Measurements from ENCODE around the gene CDCA4. TPM values are rescaled to one million over a fixed set of nuclear protein-coding genes. Genes with fewer than 3 reads are reported as not detected.
A peak's percentile ranks its signal among the peaks of the same experiment; 100 is the strongest.

The CDCA4 gene
- total RNA-seq, 4 donors from 2014 or later, result 5.3 to 8.0 (median 6.4) TPM

- DNase-seq (ENCODE audit: low spot score) (no peak), ATAC-seq (ENCODE audit: low FRiP score) (peak; percentile 37)
- TF ChIP-seq, protein P1, sequence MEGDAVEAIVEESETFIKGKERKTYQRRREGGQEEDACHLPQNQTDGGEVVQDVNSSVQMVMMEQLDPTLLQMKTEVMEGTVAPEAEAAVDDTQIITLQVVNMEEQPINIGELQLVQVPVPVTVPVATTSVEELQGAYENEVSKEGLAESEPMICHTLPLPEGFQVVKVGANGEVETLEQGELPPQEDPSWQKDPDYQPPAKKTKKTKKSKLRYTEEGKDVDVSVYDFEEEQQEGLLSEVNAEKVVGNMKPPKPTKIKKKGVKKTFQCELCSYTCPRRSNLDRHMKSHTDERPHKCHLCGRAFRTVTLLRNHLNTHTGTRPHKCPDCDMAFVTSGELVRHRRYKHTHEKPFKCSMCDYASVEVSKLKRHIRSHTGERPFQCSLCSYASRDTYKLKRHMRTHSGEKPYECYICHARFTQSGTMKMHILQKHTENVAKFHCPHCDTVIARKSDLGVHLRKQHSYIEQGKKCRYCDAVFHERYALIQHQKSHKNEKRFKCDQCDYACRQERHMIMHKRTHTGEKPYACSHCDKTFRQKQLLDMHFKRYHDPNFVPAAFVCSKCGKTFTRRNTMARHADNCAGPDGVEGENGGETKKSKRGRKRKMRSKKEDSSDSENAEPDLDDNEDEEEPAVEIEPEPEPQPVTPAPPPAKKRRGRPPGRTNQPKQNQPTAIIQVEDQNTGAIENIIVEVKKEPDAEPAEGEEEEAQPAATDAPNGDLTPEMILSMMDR (IDR thresholded peaks at IDR 0.05), result no peak
Observed at GRCh38 chr14:104979758-104980610, 40.9 kb downstream of the CDCA4 start.

DNA sequence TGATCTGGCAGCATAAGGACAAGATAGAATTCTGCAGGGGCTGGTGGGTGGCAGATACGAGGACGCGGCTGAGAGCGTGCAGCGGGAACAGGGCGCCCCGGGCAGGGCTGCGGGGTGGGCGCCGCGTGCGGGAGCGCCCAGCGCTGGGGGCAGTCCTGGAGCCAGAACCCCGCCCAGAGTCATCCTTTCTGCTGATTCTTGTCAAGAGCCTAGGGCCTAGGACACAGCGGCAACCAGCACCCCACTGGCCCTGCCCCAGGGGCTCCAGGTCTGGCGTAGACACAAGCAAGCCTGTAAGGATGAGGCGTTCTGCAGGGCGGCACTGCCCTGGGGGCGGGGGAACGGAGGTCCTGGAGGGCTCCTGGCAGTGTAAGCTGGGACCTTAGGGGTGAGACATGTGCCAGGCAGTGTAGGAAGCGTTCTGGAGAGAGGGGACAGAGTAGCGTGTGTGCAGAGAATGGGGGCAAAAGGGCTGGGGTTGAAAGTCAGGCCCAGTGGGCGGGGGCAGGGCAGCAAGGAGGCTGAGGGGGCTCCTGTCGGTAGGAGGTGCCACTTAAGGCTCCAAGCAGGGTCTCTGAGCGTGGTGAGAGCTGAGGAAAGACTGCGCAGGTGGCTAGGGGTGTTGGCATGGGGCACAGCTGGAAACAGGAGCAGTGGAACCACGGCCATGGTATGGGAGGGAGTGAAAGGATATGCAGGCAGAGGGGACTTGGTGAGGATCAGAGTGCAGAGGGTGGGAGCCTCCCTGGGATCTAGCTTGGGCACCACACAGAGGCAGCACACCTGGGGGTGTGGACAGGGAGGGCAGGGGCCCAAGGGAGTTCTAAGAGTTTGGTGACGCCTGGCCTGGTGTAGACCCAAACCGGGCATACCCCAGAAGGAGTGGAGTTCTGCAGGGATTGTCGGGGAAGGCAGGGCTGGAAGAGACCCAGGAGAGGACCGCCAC is 41.9 kb downstream of the CDCA4 start:
- no peak for DNase-seq (ENCODE audit: low spot score)
- ATAC-seq (ENCODE audit: low FRiP score), result no peak
- TF ChIP-seq, protein P1 (IDR thresholded peaks at IDR 0.05), result no peak

DNA sequence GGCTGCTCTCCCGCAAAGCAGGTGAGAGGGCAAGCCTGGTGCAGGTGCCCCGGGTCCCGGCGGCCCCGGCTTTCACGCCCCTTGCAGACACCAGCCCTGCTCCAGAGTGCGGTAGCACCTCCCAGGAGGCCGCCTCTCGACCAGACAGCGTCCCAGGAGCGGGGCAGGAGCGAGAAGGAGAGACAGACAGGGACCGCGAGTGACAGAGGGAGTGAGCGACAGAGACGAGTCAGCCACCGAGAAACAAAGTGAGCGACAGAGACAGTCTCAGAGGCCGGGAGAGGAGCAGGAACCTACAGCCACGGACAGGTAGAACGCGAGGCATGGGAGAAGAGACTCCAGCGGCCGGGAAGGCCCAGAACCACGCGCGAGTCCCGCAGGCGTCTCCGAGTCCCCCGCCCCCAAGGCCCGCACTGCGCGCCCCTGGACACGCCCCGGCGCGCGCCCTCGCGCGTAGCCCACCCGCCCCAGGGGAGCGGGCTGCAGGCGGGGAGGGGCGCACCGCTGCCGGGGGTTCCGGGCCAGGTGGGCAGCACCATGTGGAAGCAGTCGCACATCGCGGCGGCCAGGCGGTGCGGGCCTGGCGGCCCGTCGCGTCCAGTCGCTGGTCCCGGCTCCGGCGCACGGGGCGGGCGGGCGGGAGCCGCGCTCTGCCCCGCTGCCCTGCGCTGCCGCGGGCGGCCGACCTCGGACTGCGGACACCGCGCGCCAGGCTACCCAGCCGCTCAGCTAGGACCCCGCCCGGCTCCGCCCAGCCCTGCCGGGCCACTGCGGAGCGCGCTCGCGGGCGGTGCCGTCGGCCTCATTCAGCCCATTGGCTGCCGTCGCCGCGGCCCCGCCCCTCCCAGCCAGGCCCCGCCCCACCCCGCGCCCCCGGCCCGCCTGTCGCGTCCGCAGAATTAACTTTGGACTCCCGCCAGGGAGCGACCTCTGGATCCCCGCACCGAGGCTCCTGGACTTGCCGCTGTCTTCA is 42.9 kb downstream of the CDCA4 start, which contains the start of gene AHNAK2:
AHNAK2 (minus strand) TSS at position 694 of the 973 bp plus-strand sequence; CDS start at position 557, 137 bp downstream.
- TF ChIP-seq, protein P1 (IDR thresholded peaks at IDR 0.05), result no peak
- DNase-seq (ENCODE audit: low spot score) (no peak), ATAC-seq (ENCODE audit: low FRiP score) (peak; percentile 66)

DNA sequence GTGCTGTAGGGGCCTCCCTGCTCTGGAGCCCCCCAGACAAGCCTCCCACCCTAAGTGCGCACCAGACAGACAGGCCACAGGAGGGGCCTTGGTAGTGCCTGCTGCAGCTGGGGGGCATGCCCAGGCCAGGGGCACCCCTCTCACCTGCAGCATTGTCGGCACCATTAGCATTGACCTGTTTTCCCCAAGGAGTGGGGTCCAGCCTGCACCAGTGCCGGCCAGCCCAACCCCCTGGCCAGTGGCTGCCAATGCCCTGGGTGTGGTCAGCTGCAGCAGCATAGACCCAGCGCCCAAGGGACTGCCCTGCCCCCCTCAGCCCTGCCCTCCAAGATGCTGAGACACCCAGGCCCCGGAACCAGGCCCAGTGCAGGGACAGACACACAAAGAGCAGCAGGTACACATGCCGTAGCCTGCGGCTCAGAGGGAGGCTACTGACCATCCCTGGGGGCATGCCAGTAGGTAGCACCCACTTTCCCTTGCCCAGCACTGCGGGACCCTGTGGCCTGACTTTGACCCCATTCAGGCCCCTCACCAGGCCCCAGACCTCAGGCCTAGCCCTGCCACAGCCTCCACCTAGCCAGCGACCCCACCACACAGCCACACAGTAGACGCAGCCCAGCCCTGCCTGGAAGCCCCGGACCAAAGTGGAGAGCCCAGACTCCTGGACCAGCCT is 43.7 kb downstream of the CDCA4 start:
- DNase-seq (ENCODE audit: low spot score) (no peak), ATAC-seq (ENCODE audit: low FRiP score) (no peak)
- TF ChIP-seq, protein P1 (IDR thresholded peaks at IDR 0.05), result no peak

GRCh38 chr14:104976198-104977007 is 44.5 kb downstream of the CDCA4 start:
- DNase-seq (ENCODE audit: low spot score), result peak; percentile 75
- TF ChIP-seq, protein P1 (IDR thresholded peaks at IDR 0.05), result peak in 2 of 3 donors; percentile 68 to 83
- peak; percentile 30 for ATAC-seq (ENCODE audit: low FRiP score)

Measured in omental fat pad (tissue), 4 donors.